Spinal cord (tissue), 10 donors: ENCODE measurements around the gene MTX2. TPM values are rescaled to one million over a fixed set of nuclear protein-coding genes. Genes with fewer than 3 reads are reported as not detected.

ENCODE experiments used
- DNase-seq, 6 donors: peaks; one replicate each; pipeline versions ENCODE4 v3.0.0 to v3.0.0-alpha.2; 2013 to 2015; ENCODE audit warnings: low spot score in 6 of 6, low read depth in 4 of 6
- H3K27ac ChIP-seq: one replicate; pipeline ENCODE4 v1.5.1; 2013; ENCODE audit warnings: low read depth, low read length, control low read depth
- H3K27me3 ChIP-seq: one replicate; pipeline ENCODE4 v1.6.1; 2013; ENCODE audit warnings: low read length; ENCODE audit not compliant: control insufficient read depth, insufficient read depth
- H3K36me3 ChIP-seq: one replicate; pipeline ENCODE4 v1.6.1; 2013; ENCODE audit warnings: low read length; ENCODE audit not compliant: control insufficient read depth, insufficient read depth
- H3K4me1 ChIP-seq: one replicate; pipeline ENCODE4 v1.6.1; 2013; ENCODE audit warnings: low read length; ENCODE audit not compliant: control insufficient read depth, insufficient read depth
- H3K4me3 ChIP-seq: one replicate; pipeline ENCODE4 v1.5.1; 2013; ENCODE audit warnings: low read depth, low read length, control low read depth
- H3K9me3 ChIP-seq: one replicate; pipeline ENCODE4 v1.6.1; 2013; ENCODE audit warnings: low read length; ENCODE audit not compliant: control insufficient read depth, insufficient read depth
- WGBS: methylation state at CpG from one replicate; pipeline ENCODE4 v1.1.5; 2013; ENCODE audit warnings: missing lambda C conversion rate; ENCODE audit not compliant: insufficient coverage; 5-methylcytosine and 5-hydroxymethylcytosine counted together
- long read RNA-seq, 4 donors: transcript quantifications; one replicate each; lab custom pipeline, GENCODE V29; 2026
- polyA plus RNA-seq, 2 donors: library from polyadenylated mRNA; unstranded; fragments of 120-200 nt; gene quantifications; one replicate each; pipeline ENCODE4 v1.2.1, GENCODE V29; 2013; ENCODE audit not compliant: insufficient read length in 2 of 2
- total RNA-seq, 2 donors: library from RNA; depleted of rRNA in 1 of 2; stranded (reverse); fragments of 120-200 nt in 1 of 2; fragments of >200 nt in 1 of 2; gene quantifications; one replicate each; pipeline versions ENCODE4 v1.2.3 to v1.2.4, GENCODE V29; 2013 to 2014
- donor health status: healthy.

MTX2 gene
- total RNA-seq (10 to 100 TPM; 34.1 to 42.9 TPM), polyA plus RNA-seq (100 to 1,000 TPM in 1 of 2 donors, 10 to 100 TPM in 1; 94.7 to 102 TPM)
- long read RNA-seq, donor 1, transcript MTX2-201 (10 exons, 1,364 nt) = major isoform, 39 of 39 reads
- long read RNA-seq, donor 1, partial matches to known transcripts = 0 of 39 reads
- long read RNA-seq, donor 1, other reads (novel, unspliced or antisense) = 0 of 39 reads
- long read RNA-seq, donor 2, transcript MTX2-201 (10 exons, 1,364 nt) = major isoform, 12 of 12 reads
- long read RNA-seq, donor 2, partial matches to known transcripts = 0 of 12 reads
- long read RNA-seq, donor 2, other reads (novel, unspliced or antisense) = 0 of 12 reads
- long read RNA-seq, donor 3, transcript MTX2-201 (10 exons, 1,364 nt) = major isoform, 18 of 21 reads
- long read RNA-seq, donor 3, partial matches to known transcripts = 0 of 21 reads
- long read RNA-seq, donor 3, other reads (novel, unspliced or antisense) = 0 of 21 reads
- long read RNA-seq, donor 4, transcript MTX2-201 (10 exons, 1,364 nt) = major isoform, 29 of 32 reads
- long read RNA-seq, donor 4, partial matches to known transcripts = 0 of 32 reads
- long read RNA-seq, donor 4, other reads (novel, unspliced or antisense) = 0 of 32 reads

- no peaks in the 10 kb centered on the region for H3K9me3 ChIP-seq
- H3K4me3 ChIP-seq = peak within 1 kb of the TSS; percentile 88
- peak within 1 kb of the TSS; percentile 85 for H3K27ac ChIP-seq
- under 1% methylated on average over 49 of the region's 58 CpGs for WGBS
- DNase-seq = peak; percentile 66 to 96 (median 76)
- no peaks in the 10 kb centered on the region for H3K36me3 ChIP-seq
- peaks cover 3% of the 10 kb centered on the region for H3K4me1 ChIP-seq
- no peaks in the 10 kb centered on the region for H3K27me3 ChIP-seq
Observed at GRCh38 chr2:176269319-176270099, at the start of gene MTX2. Gene MTX2, plus strand, starts transcription at chr2:176269442. Its CDS starts 188 bp downstream, at chr2:176269630.

- 80% methylated on average over 1 of the region's 2 CpGs for WGBS
- no peaks in the 10 kb centered on the region for H3K4me1 ChIP-seq
- no peak overlapping the region for H3K27ac ChIP-seq
- H3K4me3 ChIP-seq = no peak overlapping the region
- no peaks in the 10 kb centered on the region for H3K27me3 ChIP-seq
- DNase-seq = no peak
- H3K36me3 ChIP-seq = no peaks in the 10 kb centered on the region
- H3K9me3 ChIP-seq = no peaks in the 10 kb centered on the region
Observed at GRCh38 chr2:176227874-176228273, 41.4 kb upstream of the MTX2 start.

- peak in 1 of 6 donors; percentile 65 for DNase-seq
- no CpG with 5 or more reads among the region's 2 CpGs for WGBS
- no peak overlapping the region for H3K4me3 ChIP-seq
- H3K4me1 ChIP-seq = no peaks in the 10 kb centered on the region
- no peaks in the 10 kb centered on the region for H3K36me3 ChIP-seq
- no peak overlapping the region for H3K27ac ChIP-seq
- no peaks in the 10 kb centered on the region for H3K9me3 ChIP-seq
- no peaks in the 10 kb centered on the region for H3K27me3 ChIP-seq
Observed at GRCh38 chr2:176234156-176234555, 35.1 kb upstream of the MTX2 start.

- Histone ChIP-seq H3K4me3 (no peak overlapping the region), H3K4me1 (no peaks in the 10 kb centered on the region), H3K27ac (no peak overlapping the region), H3K27me3 (no peaks in the 10 kb centered on the region), H3K9me3 (no peaks in the 10 kb centered on the region), H3K36me3 (no peaks in the 10 kb centered on the region)
- peak in 1 of 6 donors; percentile 28 for DNase-seq
- no CpG with 5 or more reads among the region's 1 CpG for WGBS
Observed at GRCh38 chr2:176234940-176235339, 34.3 kb upstream of the MTX2 start.

DNA sequence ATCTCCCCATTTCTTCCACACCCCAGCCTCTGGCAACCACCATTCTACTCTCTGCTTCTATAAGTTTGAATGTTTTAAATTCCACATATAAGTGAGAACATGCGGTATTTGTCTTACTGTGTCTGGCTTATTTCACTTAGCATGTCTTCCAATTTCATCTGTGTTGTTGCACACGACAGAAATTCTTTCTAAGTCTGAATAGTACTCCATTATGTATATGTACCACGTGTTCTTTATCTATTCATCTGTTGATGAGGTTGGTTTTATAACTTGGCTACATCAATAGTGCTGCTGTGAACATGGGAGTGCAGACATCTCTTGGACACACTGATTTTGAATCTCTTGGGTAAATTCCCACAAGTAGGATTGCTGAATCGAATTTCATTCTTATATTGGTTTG is 31.8 kb upstream of the MTX2 start:
- no peak for DNase-seq
- Histone ChIP-seq H3K4me1 (no peaks in the 10 kb centered on the region), H3K9me3 (no peaks in the 10 kb centered on the region), H3K36me3 (no peaks in the 10 kb centered on the region), H3K27ac (no peak overlapping the region), H3K4me3 (no peak overlapping the region), H3K27me3 (no peaks in the 10 kb centered on the region)
- WGBS = no CpG with 5 or more reads among the region's 4 CpGs

- DNase-seq = no peak
- no peak overlapping the region for H3K27ac ChIP-seq
- 58% methylated on average over 2 of the region's 4 CpGs for WGBS
- H3K4me3 ChIP-seq = no peak overlapping the region
- H3K36me3 ChIP-seq = no peaks in the 10 kb centered on the region
- H3K4me1 ChIP-seq = no peaks in the 10 kb centered on the region
- H3K9me3 ChIP-seq = no peaks in the 10 kb centered on the region
- H3K27me3 ChIP-seq = no peaks in the 10 kb centered on the region
Observed at GRCh38 chr2:176239031-176239430, 30.2 kb upstream of the MTX2 start.

DNA sequence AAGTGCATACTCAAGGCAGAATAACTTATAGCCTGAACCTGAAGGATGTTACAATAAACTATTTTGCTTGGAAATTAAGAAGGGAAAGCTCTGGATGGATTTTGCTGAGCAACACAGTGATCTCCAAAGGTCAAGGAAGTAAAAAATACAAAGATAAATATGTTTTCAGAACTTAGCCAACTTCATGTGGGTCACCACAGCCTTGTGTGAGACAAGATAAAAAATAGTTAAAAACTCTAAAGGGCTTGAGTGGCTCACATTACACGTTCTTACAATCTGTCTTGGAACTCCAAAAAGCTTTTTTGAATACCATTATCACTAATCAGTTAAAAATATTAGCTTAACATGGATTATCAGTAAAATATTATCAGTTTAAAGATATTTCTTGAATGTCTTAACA is 28.9 kb upstream of the MTX2 start:
- no peaks in the 10 kb centered on the region for H3K4me1 ChIP-seq
- no peaks in the 10 kb centered on the region for H3K27me3 ChIP-seq
- H3K27ac ChIP-seq = no peak overlapping the region
- no peaks in the 10 kb centered on the region for H3K36me3 ChIP-seq
- no peaks in the 10 kb centered on the region for H3K9me3 ChIP-seq
- no peak for DNase-seq
- no peak overlapping the region for H3K4me3 ChIP-seq
- WGBS = no CpG with 5 or more reads among the region's 1 CpG

- Histone ChIP-seq H3K9me3 (no peaks in the 10 kb centered on the region), H3K36me3 (no peaks in the 10 kb centered on the region), H3K4me1 (no peaks in the 10 kb centered on the region), H3K27ac (no peak overlapping the region), H3K27me3 (no peaks in the 10 kb centered on the region), H3K4me3 (no peak overlapping the region)
- no peak for DNase-seq
- 79% methylated on average over 2 of the region's 2 CpGs for WGBS
Observed at GRCh38 chr2:176242276-176242675, 27.0 kb upstream of the MTX2 start.

DNA sequence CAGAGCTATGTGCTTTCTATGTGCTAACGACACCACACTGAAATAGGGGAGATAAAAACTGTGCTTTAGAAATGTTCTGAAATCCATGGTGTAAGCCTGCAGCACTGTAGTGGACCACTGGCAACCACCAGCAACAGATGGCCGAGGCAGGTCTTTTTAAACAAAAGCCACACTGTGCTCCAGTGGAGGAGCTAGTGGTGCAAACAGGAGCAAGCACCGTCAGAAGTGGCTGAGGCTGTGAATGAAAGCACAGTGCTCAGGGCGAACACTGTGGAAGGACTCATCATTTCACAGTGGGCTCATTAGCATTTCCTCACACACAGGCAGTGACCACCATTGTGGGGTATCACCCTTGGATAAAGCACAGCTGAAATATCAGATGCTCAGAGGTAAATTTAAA is 22.9 kb upstream of the MTX2 start:
- Histone ChIP-seq H3K36me3 (no peaks in the 10 kb centered on the region), H3K4me1 (no peaks in the 10 kb centered on the region), H3K27ac (peak overlapping the region; percentile 33), H3K4me3 (no peak overlapping the region), H3K9me3 (no peaks in the 10 kb centered on the region), H3K27me3 (no peaks in the 10 kb centered on the region)
- 33% methylated on average over 4 of the region's 4 CpGs for WGBS
- peak in 3 of 6 donors; percentile 15 to 73 (median 71) for DNase-seq
